Measurements from ENCODE around the gene GPAM.
"Not testable (repeated sequence)": the region's sequence is repeated elsewhere in the genome, so short reads cannot be mapped to it uniquely, and the experiment has no call there.

The GPAM gene, protein sequence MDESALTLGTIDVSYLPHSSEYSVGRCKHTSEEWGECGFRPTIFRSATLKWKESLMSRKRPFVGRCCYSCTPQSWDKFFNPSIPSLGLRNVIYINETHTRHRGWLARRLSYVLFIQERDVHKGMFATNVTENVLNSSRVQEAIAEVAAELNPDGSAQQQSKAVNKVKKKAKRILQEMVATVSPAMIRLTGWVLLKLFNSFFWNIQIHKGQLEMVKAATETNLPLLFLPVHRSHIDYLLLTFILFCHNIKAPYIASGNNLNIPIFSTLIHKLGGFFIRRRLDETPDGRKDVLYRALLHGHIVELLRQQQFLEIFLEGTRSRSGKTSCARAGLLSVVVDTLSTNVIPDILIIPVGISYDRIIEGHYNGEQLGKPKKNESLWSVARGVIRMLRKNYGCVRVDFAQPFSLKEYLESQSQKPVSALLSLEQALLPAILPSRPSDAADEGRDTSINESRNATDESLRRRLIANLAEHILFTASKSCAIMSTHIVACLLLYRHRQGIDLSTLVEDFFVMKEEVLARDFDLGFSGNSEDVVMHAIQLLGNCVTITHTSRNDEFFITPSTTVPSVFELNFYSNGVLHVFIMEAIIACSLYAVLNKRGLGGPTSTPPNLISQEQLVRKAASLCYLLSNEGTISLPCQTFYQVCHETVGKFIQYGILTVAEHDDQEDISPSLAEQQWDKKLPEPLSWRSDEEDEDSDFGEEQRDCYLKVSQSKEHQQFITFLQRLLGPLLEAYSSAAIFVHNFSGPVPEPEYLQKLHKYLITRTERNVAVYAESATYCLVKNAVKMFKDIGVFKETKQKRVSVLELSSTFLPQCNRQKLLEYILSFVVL

DNA sequence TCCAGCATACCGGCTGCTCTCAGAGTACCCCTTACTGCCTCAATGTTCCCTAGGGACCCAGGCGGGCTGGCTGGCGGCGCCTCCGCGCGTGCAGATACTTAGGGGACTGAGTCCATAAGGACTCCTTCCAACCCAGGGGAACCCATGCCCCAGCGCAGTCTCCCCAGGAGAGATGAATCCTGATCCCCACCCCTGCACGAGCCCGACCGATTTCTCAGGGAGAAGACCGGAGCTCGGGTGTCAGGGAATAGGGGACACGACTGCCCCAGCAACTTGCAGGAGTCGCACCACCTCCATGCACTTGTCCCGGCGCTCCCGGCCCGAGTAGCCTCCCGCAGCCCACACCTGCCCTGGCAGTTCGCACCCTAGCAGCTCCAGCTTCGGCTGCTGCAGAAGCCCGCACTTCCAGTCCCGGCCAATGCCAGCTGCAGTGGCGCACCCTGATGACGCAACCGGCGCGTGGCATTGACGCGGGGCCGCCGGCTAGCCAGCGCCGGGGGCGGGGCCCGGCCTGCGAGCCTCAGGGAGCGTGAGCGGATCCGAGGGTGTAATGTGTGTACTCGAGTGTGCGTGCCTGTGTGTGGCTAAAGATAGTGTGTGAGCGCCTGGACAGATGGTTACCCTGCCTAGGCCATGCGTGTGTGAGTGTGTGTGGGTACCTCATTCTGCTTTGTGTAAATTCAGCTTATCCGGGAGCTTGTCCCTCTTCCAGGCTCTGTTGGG, at the start of gene GPAM:
Gene GPAM, minus strand, starts transcription at position 437 of the 723 bp plus-strand sequence. CDS start 1,981 bp downstream, outside the sequence.
- peak; percentile 87 for DNase-seq (ENCODE audit: low spot score)

DNA sequence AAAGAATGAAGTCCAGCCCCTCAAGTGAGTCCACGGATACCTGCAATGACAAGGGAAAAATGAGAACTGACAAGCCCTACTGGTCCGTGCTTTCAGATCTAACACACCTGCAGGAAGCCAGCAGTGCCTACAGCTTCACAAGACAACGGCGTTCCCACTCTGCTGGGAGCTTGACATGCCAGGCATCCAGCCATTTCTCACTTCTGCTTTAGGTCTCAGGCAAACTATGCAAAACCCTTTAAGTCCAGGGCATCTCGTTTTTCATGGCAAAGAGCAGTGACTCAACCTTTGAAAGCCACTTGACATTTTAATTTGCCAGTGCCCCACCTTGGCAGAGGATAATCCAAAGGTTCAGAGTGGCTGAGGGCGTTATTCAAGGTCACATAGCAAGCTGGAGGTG, 49.1 kb upstream of the GPAM start:
- no peak for DNase-seq (ENCODE audit: low spot score)

DNA sequence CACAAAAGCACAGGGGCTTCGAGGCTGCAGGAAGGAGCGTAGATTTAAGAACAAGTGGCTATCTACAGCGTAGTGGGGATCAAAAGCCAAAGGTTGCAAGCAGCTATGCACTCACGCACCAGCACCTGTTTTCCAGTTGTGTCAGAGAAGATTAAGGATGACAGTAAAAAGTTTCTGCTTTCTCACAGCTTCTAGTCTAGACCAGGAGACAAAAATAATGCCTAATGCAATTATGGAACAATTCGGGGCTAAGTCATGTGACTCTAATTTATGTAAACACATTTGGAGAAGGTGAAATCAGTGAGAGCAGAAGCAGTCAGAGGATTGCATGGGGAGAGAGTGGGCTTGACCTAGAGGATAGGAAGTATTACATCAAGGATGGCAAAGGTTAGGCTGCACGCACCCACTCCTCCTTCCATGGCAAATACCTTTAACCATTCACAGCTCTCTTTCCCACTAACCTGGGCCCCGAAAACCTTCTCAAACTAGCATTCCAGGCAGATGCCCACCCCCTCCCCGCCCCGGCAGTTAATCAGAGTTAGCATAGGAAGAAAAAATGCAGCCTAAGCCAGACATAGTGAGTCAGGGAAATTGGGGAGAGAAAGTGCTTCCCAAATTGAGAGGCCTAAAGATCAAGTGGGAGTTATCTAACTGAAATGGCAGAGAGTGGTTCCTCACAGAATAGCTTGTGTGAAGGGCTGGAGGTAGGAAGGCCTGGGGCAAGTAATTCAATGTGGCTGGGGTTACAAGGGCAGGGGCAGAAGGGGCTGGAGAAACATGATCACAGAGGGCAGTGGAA, 48.2 kb upstream of the GPAM start:
- DNase-seq (ENCODE audit: low spot score), result no peak

DNA sequence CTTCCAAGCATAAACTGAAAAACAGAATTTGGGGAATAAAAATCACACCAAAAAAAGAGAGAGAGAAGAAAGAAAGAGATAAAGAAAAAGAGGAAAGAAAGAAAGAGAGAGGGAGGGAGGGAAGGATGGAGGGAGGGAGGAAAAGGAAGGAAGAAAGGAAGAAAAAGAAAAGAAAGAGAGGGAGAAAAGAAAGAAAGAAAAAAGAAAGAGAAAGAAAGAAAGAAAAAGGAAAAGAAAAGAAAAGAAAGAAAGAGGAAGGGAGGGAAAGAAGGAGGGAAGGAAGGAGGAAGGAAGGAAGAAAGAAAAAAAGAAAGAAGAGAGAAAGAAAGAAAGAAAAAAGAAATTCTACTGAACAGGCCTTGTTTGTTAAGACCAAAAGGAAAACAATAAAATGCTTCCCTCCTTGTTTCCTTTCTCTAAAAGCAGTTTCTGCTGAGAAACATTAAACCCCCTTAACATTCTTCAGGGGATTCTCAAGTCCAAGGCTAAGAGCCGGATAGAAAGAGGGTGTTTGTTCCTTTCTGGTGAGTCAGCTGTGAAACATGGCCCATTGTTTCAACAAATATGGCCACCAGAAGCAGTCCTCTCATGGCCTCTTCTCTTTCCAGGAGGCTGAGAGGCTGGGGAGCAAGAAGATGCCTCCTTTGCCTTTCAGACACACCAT, 46.9 kb upstream of the GPAM start:
- DNase-seq (ENCODE audit: low spot score), result no peak

DNA sequence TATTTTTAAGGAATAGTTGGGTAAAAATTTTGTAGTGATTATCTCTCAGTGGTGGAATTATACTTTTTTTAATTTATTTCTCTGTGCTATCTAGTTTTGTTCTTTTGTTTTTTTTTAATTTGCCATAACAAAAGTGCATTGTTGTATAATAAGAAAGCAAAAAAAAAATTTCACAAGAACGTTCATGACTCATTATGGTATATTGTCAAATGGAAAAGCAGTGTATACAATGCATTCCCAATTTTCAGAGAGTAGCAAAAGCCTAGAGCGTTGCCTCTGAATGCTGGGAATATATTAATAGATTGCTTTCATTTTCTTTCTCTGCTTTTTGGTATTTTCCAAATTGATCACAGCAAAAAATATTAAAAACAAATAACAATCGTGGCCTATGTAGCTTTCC, 46.3 kb upstream of the GPAM start:
- DNase-seq (ENCODE audit: low spot score), result no peak

DNA sequence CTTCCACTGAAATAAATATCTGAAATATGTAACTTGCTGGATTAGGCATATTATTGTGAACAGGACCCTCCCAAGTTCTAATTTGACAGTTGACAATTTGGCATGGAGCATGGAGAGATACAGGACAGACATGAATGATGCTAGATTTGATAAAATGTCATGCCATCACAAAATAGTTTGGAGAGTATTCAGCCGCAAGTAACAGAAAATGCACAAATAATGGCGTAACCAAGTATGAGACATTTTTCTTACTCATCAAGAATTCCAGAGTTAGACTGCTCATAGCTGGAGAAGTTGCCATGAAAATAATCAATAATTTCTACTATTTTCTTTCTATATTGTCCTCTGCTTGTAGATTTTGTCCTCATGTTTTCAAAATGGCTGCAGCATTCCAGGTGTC, 45.5 kb upstream of the GPAM start:
- DNase-seq (ENCODE audit: low spot score), result no peak

DNA sequence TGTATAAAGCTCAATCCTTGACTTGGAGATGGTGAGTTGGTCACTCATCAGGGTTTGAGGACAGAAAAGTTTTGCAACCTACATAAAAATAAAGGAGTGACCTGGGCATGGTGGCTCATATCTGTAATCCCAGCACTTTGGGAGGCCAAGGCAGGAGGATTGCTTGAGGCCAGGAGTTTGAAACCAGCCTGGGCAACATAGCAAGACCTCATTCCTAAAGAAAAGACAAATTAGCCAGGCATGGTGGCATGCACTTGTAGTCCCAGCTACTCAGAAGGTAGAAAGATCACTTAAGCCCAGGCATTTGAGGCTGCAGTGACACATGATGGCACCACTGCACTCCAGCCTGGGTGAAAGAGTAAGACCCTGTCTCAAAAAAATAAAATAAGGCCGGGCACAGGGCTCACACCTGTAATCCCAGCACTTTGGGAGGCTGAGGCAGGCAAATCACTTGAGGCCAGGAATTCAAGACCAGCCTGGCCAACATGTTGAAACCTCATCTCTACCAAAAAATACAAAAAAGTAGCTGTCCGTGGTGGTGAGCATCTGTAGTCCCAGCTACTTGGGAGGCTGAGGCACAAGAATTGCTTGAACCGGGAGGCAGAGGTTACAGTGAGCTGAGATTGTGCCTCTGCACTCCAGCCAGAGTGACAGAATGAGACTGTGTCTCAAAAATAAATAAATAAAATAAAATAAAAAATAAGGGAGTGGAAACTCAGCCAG, 45.0 kb upstream of the GPAM start:
- DNase-seq (ENCODE audit: low spot score), result not testable (repeated sequence)

DNA sequence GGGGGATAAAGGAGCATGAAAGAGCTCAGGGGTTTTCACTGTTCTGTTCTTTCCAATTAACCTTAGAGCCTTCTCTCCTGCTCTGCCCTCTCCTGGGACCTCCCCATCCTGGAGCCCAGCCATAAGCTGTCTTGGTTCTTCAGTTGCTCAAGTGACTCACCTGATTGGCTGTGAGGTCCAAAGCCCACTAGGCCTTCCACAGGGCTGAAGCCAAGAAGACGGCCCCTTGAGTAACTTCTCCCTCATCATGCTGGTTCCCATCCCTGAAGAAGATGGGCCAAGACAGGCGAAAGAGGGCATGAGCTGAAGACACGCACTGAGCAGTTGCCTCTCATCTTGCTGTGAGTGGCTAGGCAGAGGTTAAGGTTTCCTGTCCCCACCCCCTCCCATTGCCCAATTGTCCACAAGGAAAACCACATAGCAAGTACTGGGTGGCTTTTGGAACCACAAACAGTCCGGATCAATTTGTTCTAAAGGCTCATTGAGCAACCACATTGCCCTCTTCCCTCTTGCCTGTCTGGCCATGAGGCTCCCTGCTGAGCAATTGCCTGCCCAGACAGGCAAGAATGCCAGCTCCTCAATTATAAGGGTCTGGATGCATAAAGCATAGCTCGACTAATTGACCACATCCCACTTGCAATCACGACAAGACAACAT, 43.9 kb upstream of the GPAM start:
- no peak for DNase-seq (ENCODE audit: low spot score)

DNA sequence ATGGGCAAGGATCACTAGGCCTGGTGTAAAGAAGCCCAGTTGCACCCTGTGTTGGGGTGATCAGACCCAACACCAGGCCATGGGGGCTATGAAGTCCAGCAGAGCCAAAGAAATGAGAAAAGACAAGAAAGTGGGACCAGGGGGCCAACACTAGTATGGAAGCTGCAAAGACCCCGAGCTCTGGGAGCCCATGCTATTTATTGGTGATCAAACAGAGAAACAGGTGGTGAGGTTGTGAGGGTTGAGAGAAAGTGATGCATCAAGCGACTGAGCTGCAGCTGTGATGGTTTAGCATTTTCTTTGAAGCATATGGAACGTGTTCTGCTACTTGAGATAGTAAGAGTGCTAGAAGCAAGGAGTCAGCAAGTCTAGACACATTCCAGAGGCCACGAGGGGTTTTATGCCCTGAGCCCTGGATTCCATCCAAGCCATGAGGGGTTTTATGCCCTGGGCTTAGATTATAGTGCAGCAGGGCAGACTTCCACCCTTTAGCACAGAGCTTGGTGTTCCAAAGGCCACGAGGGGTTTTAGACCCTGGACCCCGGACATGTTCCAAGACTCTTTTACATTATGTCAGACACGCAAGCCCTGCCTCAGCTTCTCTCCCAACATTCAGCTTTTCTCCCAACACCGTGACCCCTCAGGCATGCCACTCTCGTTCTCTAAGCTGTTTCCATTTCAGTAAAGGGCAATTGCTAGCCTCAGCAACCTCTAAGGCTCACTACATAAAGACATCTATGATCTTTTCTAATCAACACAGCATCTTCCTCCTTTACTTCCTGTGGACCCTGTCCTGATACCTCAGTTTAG, 43.1 kb upstream of the GPAM start:
- DNase-seq (ENCODE audit: low spot score), result no peak

DNA sequence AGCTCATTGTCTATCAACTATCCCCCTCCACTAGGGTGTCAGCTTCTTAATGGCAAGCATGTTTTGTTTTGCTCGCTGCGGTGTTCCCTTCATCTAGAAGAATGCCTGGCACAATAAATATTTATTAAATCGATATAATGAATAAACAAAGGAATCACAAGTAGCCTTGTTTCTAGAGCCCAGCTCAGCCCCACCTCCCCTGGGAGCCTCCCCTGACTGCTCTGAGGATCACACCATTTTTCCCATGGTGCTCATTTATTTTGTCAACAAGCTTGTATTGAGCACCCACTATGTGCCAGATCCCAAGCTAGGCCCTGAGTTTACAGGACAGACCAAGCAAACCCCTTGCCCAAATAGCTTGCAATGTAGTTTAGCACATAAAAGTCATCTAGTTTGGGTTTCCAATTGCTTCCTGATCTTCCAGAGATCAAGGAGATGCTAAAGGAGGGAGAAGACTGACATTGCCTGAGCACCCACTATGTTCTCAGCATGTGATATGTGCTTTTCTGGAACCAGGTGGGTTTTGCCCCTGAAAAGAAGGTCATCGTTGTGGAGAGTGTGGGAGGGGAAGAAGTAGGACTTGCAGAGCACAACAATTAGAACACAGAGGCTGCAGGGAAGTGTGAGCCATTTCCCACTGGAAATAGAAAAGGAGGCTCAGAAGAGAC, 42.3 kb upstream of the GPAM start:
- DNase-seq (ENCODE audit: low spot score), result no peak

DNA sequence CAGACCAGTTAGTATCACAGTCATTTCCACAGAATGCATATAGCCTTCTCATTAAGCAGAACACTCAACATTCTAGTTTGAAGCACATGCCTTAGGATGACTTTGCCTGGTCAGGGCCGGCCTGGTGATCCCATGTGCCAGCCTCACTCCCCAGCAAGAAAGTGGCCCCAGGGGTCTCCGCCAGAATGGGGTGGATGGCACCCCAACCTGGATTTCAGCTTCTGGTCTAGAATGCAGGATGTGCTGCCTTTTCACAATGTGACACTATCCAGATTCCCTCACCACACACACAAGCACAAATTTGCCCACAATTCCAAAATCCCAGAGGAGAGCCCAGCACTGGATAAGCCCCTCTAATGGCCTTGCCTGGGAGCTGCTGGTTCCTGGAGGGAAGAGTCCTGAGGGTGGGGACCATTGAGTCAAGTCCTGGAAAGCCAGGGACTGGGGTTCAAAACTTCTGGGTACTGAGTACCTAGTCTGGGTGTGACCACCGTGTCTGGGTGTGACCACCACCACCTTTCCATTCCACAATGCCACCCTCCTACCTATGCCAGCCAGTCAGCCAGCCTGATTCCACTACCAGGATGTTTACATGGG, 41.5 kb upstream of the GPAM start:
- DNase-seq (ENCODE audit: low spot score), result no peak

DNA sequence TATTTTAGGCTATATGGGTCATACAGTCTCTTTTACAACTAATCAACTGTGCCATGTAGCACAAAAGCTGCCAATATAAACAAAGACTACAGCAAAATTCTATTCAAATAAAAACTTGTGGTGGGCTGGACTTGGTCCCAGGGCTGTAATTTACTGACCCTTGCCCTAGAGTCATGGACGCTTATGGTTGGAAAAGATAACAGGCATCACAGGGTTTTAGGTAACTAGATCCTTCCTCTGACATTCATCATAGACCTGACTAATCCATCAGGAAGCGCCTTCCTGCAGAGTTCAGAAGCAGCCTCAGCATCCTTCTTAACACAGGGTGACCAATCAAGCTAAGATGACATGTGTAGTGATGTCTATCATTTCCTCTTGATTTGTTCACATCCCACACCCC, 40.2 kb upstream of the GPAM start:
- no peak for DNase-seq (ENCODE audit: low spot score)

DNA sequence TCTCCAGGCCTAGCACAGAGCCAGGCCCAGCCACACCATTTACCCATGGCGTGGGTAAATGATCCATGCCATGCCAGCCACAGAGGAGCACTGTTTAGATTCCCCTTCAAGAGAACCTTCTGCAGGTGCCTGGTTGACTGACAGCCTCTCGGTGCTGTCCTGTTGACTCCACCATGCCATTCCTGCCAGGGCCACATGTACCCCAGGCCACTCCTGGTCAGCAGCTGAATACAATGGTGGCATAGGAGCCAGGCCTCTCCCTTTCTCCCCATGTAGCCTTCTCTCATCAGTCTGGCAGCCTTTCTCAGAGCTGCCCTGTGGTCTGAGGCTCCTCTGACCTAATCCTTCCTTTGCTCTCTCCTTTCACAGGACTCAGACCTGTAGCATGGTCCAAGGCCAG, 39.2 kb upstream of the GPAM start:
- DNase-seq (ENCODE audit: low spot score), result no peak

DNA sequence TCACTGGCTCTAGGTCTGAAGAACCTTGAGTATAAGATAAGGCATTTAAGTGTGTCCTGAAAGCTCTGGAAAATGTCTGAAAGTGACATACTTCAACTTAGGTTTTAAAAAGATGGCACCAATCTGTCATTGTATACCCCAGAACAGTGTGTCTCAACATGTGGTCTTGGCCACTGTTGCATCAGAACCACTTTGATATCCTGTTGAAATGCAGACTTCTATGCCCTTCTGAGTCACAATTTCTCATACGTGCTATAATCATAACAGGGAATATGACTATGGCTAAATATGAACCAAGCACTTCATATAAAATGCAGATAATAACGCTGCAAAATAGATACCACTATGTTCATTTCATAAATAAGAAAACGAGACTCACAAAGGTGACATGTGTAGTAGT, 38.0 kb upstream of the GPAM start:
- no peak for DNase-seq (ENCODE audit: low spot score)

DNA sequence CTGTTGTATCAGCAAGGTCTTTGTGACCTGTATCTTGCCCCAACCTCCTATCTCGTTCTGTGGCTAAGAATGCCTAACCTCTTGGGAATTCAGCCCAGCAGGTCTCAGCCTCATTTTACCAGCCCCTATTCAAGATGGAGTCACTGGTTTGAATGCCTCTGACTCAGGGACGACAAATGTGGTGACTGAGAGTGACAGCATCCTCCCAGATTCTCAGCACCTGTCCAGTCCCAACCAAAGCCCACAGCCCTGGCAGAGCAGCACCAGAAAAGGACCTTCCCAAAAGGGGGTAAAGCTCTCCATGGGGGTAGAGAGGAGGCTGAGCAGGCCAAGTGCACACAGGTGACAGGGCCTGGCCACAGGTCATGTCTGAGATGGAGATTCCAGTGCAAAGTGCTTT, 35.4 kb upstream of the GPAM start:
- DNase-seq (ENCODE audit: low spot score), result no peak

DNA sequence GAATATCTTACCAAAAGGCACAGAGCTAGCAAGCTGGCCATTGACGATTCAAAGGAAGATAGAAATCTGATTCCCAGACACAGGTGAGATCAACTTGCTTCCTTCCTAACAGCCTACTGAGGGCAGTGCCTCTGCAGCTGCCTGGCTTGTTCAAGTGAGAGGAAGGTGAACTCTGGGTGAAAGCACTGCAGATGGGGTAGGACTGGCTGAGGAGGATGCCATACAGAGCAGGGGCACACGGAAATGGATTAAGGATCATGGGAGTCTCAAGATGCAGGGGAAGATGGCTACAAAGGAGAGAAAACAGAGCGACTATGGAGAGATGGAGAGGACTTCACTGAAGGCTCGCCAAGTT, 34.4 kb upstream of the GPAM start:
- DNase-seq (ENCODE audit: low spot score), result no peak

DNA sequence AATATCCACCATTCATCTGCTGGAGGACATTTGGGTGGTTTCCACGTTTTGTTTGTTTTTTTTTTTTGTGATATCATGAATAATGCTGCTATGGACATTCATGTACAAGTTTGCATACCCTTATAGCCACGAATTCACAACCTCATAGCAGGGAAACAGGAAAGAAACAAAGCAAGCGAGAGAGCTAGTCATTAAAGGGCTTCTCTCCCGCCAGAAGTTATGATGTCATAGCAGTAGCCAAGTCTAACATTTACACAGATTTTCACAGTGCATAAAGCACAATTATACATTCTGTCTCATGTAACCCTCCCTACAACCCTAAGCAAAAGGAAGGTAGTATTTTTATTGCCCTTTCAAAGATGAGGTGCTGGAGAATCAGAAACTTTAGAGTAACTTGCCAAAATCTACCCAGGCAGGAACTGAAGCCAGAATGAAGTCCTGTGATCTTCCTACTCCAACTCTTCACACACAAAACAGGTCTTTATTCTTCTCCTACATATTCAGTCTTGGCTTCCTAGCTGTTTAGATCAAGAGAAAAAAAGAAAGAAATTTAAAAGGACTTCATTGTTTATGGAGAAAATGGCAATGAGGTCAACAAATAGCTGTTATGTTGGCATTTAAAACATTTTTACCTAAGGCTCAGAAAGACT, 33.9 kb upstream of the GPAM start:
- no peak for DNase-seq (ENCODE audit: low spot score)

DNA sequence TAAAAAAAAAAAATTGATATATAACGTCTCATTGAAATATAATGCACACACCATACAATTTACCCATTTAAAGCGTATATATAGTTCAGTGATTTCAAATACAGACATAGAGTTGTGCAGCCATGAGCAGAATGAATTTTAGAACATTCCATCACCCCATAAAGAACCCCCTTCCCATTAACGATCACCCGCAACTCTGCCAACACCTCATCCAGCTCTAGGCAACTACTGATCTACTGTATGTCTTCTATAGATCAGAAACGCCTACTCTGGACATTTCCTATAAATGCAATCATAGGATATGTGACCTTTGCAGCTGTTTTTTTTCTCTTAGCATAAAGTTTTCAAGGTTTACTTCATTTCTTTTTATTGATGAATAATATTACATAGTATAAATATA, 33.4 kb upstream of the GPAM start:
- DNase-seq (ENCODE audit: low spot score), result no peak

Data from cerebellar cortex (tissue), 1 donor.